HG03064 (cell line): ENCODE data around the gene HPN.

ENCODE experiments used
- ATAC-seq: cut with Tn5 transposase; IDR thresholded peaks from one replicate; pipeline ENCODE4 v1.9.1; 2021; ENCODE audit warnings: low read depth; ENCODE audit not compliant: unreplicated experiment

HPN gene

GRCh38 chr19:35060160-35060855, 18.8 kb downstream of the HPN start:
- no peak for ATAC-seq

DNA sequence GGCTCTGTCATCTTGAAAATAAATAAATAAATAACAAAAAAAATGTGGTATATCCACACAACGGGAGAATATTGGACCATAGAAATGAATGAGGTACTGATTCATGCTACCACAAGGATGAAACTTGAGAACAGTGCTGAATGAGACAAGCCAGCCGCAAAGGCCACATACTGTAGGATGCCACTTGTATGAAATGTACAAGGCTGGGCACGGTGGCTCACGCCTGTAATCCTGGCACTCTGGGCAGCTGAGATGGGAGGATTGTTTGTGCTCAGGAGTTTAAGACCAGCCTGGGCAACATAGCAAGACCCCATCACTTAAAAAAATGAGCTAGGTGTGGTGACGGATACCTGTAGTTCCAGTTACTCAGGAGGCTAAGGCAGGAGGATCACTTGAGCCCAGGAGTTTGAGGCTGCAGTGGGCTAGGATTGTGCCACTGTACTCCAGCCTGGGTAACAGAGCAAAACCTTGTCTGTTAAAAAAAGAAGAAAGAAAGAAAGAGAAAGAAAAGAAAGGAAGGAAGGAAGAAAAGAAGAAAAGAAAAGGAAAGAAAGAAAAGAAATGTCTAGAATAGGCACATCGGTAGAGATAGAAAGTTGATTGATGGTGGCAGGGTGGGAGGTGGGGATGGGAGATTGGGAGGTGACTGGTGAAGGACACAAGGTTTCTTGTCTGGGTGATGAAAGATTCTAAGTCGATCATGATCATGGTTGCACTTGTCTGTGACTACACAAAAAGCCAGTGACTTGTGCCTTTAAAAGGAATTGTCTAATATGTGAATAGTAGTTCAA, 20.3 kb downstream of the HPN start:
- ATAC-seq: no peak

DNA sequence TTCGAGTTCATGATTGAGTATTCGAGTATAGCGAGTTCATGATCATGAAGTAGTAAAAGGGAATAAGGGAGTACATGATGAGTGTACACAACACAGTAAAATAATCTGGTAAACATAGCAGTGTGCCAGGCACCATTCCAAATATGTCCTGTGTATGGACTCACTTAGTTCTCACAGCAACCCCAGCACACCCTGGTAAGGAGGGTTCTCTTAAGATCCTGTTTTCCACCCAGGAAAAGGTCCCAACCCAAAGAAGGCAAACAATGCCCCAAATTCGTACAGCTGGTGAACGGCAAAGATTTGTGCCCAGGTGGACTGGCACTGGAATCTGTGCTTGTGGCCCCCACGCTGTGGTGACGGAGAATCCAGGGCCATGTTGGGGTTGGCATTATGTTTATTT, 21.4 kb downstream of the HPN start:
- ATAC-seq: no peak

DNA sequence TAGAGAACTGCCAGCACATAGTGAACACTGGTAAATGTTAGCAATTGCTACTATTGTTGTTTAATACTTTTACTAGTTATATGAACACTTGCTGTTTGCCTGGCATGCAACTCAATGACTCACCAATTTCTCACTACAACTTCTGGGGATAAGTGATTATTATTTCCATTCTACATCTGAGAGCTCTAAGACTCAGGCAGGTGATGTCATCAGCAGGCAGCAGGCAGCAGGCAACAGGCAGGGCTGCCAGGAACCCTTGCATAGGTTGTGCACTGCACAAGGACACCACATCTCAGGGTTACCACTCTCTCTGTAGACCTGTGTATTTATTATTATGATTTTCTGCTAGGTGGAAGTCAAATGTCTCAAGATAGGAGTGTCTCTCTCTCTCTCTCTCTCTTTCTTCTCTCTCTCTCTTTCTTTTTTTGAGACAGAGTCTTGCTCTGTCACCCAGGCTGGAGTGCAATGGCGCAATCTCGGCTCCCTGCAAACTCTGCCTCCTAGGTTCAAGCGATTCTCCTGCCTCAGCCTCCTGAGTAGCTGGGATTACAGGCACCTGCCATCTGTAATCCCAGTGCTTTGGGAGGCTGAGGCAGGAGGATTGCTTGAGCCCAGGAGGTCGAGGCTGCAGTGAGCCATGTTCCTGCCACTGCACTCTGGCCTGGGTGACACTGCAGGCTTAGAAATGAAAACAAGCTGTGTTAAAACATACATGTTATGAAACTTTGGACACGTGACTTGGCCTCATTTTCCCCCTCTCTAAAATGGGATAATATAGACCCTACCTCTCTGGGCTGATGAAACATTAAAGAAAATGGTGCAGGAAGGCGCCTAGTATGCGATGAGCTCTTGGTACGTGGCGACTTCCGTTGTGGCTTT, 22.7 kb downstream of the HPN start:
- ATAC-seq: no peak

DNA sequence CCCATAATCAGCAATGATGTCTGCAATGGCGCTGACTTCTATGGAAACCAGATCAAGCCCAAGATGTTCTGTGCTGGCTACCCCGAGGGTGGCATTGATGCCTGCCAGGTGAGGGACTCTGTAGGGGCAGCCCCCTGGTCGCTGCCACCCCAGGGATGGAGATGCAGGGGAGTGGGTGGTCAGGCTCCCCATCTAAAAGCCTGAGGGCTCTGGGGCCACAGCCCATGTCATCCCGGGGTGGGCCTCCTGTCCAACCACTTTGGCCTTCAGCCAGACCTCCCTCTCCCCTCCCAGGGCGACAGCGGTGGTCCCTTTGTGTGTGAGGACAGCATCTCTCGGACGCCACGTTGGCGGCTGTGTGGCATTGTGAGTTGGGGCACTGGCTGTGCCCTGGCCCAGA, 24.1 kb downstream of the HPN start:
- ATAC-seq: no peak

- no peak for ATAC-seq
These were observed 24.6 kb downstream of the HPN start for GRCh38 chr19:35066121-35066520.

- no peak for ATAC-seq
These were observed 25.4 kb downstream of the HPN start for GRCh38 chr19:35066691-35067563.

DNA sequence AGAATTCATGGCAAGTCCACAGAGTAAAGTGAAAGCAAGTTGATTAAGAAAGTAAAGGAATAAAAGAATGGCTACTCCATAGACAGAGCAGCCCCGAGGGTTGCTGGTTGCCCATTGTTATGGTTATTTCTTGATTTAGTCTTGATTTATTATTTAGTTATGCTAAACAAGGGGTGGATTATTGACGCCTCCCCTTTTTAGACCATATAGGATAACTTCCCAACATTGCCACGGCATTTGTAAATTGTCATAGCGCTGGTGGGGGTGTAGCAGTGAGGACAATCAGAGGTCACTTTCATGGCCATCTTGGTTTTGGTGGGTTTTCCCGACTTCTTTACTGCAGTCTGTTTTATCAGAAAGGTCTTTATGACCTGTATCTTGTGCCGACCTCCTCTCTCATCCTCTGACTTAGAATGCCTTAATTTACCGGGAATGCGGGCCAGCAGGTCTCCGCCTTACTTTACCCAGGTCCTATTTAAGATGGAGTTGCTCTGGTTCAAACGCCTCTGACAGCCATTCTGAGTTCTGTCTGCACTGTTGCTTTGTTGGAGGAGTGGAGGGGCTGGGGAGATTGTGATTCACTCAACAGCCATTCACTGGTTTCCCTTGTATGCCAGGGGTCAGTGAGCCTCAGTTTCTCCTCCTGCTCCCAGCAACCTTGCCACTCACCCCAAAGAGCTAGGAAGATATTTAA, 27.6 kb downstream of the HPN start:
- no peak for ATAC-seq

DNA sequence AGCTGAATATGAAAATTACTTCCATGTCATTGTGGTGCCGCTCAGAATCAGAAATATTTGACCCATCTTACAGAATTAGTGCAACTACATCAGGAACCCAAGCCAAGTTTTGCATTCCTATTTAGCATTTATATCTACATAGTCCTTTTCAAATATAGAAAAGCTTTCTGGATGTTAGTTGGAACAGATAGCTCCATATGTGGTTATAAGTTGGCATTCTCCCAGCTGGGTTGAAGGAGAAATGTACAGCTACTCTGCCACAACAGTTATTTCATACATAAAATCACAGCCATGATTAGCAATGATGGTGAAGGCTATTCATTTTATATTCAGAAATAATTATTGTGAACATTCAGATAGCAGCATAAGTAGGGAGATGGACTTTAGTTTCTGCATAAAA, 28.2 kb downstream of the HPN start:
- no peak for ATAC-seq

GRCh38 chr19:35070471-35070870, 28.9 kb downstream of the HPN start:
- ATAC-seq: no peak

- ATAC-seq: no peak
These were observed 32.0 kb downstream of the HPN start for GRCh38 chr19:35073516-35073915.

DNA sequence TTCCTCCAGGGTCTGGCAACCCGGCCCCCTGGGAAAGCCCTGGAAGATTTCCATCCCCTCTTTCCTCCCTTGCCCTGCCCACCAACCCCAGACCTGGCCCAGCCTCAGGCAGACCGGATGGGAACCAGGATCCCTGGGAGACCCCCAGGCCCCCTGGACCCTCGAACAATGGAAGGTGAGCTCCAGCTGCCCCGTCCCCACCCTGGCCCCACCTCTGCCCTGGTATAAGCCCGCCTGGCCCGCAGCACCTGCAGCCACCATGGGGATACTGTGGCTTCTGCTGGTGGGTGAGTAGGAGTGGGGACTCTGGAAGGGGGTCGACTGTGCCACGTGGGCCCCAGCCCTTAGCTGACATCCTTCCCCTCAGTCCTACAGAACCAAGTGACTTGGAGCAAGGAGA, 32.4 kb downstream of the HPN start:
- no peak for ATAC-seq

DNA sequence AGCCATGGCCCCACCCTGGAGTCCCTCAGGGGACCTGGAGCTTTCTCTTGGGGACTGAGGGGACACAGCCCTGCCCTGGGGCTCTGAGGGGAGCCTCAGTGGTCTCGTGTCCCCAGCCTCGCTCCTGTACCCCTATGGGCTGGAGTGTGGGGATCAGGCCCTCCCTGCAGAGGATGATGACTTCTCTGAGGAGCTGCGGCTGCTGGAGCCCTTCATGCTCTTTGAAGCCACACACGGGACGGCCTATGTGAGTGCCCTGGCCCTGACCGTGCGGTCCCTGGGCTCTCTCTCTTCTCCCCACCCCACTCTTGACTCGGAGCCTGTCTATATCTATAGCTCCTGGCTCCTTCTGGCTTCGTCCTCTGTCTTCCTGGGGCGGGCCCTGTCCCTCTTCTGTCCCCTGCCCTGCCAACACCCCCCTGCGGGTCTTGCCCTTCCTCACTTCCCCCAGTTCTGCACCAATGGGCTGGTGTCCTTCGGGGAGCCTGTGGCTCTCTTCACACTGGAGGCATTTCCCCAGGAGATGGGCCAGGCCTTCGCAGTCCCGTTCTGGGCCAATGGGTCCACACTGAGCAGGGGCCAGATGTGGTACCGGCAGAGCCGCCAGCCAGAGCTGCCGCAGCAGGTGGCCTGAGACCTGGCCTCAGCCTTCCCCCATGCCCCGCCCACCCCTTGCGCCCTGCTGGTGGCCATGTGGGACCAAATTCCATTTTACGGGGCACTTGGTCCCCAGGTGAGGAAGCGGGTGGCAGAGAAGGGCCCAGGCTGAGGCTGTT, 33.1 kb downstream of the HPN start:
- no peak for ATAC-seq

DNA sequence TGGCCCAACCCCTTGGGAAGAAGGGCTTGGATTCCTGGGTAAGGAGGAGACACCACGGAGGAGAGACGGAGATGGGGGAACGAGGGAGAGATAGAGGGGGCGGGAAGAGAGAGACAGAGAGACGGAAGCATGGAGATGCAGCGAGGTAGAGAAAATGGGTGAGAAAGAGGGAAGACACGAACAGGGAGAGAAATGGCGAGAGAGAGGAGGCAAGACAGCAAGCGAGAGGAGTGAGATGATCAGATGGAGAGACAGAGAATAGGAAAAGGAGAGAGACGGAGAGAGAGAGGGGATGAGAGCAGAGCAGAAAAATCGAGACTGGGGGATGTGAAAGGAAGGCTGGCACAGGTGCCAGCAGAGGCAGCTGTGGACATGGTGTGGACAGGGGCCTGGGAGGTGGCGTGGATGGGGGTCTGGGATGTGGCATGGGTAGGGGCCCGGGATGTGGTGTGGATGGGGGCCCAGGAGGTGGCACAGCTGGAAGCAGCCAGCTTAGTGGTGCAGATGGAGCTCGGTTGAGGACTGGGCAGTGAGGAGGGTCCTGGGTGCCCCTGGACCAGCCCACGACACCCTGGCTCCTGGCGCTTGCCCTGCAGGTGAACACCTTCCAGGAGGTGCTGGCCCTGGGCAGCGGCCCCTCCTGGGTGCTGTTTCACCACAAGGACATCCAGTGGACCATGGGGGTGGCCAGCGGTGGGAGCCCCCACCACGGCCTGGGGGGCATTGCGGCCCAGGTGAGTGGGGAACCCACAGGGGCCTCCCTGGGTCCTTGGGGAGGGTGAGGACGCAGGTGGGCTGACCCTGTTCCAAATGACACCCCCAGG, 33.9 kb downstream of the HPN start:
- no peak for ATAC-seq

DNA sequence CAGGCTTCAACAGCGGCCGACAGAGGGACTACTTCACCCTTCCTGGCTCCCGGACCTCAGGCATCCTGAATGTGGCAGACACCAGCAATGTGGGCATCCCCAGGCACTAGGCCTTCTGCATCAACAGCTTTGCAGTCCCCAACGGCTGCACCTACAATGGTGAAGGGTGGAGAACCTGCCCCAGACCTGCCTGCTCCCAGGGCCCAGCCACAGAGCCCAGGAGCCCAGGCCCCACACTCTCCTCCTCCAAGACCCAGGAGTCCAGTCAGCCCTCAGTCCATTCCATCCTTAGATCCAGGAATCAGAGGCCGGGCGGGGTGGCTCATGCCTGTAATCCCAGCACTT, 34.5 kb downstream of the HPN start:
- no peak for ATAC-seq

DNA sequence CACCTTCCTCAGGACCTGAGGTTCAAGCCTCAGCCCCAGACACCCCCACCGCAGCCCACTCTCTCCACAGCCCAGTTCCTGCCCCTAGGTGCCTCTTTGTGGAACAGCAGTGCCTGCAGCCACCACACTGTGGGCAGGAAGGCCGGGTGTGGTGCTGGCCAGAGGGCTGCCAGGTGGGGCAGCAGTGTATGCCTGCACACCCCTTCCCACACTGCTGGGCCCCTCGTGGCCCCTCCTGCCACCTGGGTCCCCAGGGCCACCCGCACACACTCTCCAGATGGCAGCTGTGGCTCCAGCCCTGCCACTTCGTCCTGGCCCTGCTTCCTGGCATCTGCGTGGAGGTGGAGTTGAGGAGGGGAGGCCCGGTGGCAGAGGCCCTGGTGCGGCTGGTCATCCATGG, 35.1 kb downstream of the HPN start:
- ATAC-seq: no peak

- no peak for ATAC-seq
These were observed 36.1 kb downstream of the HPN start for GRCh38 chr19:35077411-35078223.
